ENCODE data around the gene HOXD10.

The HOXD10 gene

DNA sequence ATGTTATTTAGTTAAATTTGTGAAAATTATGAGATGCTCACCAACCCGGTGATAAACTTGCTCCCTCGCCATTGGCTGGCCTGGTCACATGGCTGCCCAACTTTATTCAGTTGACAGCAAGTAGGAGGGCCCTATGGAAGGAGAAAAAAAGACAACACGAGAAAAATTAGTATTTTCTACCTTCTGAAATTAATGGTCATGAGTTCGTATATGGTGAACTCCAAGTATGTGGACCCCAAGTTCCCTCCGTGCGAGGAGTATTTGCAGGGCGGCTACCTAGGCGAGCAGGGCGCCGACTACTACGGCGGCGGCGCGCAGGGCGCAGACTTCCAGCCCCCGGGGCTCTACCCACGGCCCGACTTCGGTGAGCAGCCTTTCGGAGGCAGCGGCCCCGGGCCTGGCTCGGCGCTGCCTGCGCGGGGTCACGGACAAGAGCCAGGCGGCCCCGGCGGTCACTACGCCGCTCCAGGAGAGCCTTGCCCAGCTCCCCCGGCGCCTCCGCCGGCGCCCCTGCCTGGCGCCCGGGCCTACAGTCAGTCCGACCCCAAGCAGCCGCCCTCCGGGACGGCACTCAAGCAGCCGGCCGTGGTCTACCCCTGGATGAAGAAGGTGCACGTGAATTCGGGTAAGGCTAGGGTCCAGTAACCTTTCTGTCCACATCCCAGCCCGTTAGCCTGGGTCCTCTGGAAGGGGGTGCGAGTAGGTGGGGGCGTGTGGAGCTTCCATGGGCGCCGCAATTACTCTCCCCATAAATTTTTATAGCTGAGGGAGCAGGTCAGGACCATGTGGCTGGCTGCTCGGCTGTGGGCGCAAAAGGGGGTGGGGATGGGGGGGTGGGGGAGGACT lies 35.1 kb downstream of the HOXD10 start, which contains the start of gene HOXD4:
HOXD4 (plus strand) TSS at position 109 of the 846 bp plus-strand sequence; CDS start at position 193, 84 bp downstream.
- DNase-seq (ENCODE audit: low read depth) = no peak
- TF ChIP-seq MYC (IDR thresholded peaks at IDR 0.05; ENCODE audit: low read depth, low read length) = no peak
- TF ChIP-seq, protein P1, sequence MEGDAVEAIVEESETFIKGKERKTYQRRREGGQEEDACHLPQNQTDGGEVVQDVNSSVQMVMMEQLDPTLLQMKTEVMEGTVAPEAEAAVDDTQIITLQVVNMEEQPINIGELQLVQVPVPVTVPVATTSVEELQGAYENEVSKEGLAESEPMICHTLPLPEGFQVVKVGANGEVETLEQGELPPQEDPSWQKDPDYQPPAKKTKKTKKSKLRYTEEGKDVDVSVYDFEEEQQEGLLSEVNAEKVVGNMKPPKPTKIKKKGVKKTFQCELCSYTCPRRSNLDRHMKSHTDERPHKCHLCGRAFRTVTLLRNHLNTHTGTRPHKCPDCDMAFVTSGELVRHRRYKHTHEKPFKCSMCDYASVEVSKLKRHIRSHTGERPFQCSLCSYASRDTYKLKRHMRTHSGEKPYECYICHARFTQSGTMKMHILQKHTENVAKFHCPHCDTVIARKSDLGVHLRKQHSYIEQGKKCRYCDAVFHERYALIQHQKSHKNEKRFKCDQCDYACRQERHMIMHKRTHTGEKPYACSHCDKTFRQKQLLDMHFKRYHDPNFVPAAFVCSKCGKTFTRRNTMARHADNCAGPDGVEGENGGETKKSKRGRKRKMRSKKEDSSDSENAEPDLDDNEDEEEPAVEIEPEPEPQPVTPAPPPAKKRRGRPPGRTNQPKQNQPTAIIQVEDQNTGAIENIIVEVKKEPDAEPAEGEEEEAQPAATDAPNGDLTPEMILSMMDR (IDR thresholded peaks at IDR 0.05; ENCODE audit: low read depth, low read length) = no peak
- H3K4me3 ChIP-seq (ENCODE audit: low read depth, low read length) = no peak within 1 kb of the TSS

DNA sequence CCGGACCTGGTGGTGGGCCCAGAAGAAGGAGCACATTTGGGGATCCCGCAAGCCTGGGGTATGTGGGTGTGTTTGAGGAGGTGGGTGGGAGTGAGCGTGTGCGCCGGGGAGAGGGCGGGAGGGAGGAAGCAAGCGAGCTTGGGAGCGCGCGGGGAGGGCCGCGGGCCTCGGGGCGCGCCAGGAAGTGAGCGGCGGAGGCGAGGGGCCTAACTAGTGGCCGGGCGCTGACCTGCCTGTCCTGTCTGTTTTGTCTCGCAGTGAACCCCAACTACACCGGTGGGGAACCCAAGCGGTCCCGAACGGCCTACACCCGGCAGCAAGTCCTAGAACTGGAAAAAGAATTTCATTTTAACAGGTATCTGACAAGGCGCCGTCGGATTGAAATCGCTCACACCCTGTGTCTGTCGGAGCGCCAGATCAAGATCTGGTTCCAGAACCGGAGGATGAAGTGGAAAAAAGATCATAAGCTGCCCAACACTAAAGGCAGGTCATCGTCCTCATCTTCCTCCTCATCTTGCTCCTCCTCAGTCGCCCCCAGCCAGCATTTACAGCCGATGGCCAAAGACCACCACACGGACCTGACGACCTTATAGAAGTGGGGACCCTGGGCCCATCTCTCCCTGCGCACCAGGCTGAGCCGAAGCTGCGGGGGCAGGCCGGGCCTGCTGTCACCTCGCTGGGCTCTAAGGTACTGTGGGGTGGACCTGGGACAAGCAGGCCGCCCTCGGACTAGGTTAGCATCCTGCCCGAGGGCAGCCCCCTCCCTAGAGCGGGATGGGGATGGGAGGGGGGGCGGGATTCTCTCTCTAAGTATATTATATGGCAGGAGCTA lies 36.0 kb downstream of the HOXD10 start:
- no peak for TF ChIP-seq POLR2A (IDR thresholded peaks at IDR 0.05; ENCODE audit: extremely low read depth, insufficient read length)
- TF ChIP-seq, protein P2, sequence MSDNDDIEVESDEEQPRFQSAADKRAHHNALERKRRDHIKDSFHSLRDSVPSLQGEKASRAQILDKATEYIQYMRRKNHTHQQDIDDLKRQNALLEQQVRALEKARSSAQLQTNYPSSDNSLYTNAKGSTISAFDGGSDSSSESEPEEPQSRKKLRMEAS (IDR thresholded peaks at IDR 0.05; ENCODE audit: low read depth, low read length) = no peak
- TF ChIP-seq, protein P1 (IDR thresholded peaks at IDR 0.05; ENCODE audit: low read depth, low read length) = no peak
- no peak for TF ChIP-seq MYC (IDR thresholded peaks at IDR 0.05; ENCODE audit: low read depth, low read length)
- H3K4me3 ChIP-seq (ENCODE audit: low read depth, low read length) = no peak overlapping the region
- DNase-seq (ENCODE audit: low read depth) = no peak

DNA sequence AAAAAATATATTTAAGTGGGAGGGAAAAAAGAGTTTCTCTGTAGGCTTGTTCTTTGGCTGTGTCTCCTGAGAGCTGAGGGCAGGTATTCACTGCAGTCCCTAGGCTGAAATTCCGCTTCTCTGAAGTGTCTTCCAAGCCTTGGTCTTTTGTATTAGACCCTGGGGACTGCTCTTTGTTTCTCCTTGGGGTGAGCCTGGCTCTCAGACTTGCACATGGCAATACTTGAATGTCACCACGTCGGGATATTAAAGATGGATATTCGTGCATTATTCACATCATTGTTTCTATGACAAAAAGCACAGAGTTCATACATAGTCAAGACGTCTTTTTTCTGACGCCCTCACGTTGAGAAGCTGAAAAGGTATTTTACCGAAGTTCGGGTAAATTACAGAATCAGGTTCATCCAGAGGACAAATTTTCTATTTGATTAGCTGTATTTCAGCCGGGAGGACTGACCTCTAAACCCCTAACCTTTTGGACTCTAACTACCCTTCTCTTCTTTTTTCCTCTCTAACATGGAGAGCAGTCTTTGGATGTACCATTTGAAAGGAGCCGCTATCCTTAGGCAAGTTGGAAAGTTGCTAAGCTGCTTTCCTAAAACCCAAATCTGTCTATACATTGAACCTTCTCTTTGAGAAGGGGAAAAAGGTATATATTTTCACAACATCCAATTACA lies 38.1 kb downstream of the HOXD10 start:
- TF ChIP-seq, protein P1 (IDR thresholded peaks at IDR 0.05; ENCODE audit: low read depth, low read length) = no peak
- TF ChIP-seq MYC (IDR thresholded peaks at IDR 0.05; ENCODE audit: low read depth, low read length) (no peak), POLR2A (IDR thresholded peaks at IDR 0.05; ENCODE audit: extremely low read depth, insufficient read length) (no peak)
- TF ChIP-seq, protein P2 (IDR thresholded peaks at IDR 0.05; ENCODE audit: low read depth, low read length) = no peak
- no peak for DNase-seq (ENCODE audit: low read depth)
- no peak overlapping the region for H3K4me3 ChIP-seq (ENCODE audit: low read depth, low read length)

DNA sequence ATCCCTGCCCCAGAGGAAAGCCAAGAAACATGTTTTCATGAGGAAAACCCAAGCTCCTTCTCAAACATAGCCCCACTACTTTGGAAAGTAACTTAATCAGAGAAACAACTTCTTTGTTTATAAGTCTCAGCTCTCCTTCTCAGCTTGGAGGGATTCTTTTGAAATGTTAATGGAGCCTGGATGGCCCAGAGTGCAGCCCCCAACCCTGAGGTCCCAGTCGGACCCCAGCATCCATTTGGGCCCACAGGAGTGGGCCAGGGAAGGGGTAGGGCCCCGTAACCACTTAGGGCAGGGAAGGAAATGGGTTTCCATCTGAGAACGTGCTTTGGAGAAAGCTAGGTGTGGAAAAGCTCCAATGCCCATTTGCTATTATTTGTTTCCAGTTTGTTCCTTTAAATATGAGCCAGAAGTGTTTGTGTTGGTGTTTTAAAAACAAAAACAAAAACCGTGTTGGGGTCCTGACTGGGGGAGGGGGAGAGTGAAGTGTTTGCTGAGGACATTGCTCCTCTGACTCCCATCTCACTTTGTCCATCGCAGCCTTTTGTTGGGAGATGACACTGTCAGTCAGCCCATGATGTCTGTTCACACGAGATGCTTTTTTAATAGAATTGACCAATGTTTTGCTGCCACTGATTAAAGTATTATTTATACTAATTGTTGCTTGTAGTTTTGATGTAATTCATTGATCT lies 38.9 kb downstream of the HOXD10 start:
- TF ChIP-seq, protein P1 (IDR thresholded peaks at IDR 0.05; ENCODE audit: low read depth, low read length) = no peak
- TF ChIP-seq, protein P2 (IDR thresholded peaks at IDR 0.05; ENCODE audit: low read depth, low read length) = no peak
- TF ChIP-seq POLR2A (IDR thresholded peaks at IDR 0.05; ENCODE audit: extremely low read depth, insufficient read length) (no peak), MYC (IDR thresholded peaks at IDR 0.05; ENCODE audit: low read depth, low read length) (no peak)
- DNase-seq (ENCODE audit: low read depth) = no peak
- H3K4me3 ChIP-seq (ENCODE audit: low read depth, low read length) = no peak overlapping the region

DNA sequence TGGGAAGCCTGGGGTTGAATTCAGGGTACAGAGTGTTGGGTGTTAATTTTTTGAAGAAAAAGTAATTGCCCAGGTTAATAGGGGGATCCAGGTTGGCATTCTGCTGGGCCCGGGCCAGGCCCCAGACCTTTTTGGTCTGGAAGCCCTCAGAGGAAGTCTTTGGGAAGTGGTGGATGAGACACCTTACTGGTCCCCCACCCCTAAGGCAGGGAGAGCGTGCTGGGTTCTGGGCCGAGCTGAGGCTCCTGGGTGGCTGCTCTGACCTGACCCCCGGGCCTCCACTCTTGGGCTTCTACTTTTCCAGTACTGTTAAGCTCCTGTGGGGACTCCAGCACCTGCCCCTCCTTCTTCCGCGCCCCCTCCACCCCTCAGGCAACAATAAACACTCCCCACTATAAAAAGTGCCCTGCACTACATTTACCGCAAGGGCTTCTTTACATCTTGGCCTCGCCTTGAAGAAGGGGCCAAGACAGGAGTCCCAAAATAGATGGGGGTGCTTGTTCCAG lies 39.8 kb downstream of the HOXD10 start:
- TF ChIP-seq, protein P1 (IDR thresholded peaks at IDR 0.05; ENCODE audit: low read depth, low read length) = no peak
- no peak for TF ChIP-seq POLR2A (IDR thresholded peaks at IDR 0.05; ENCODE audit: extremely low read depth, insufficient read length)
- TF ChIP-seq, protein P2 (IDR thresholded peaks at IDR 0.05; ENCODE audit: low read depth, low read length) = no peak
- TF ChIP-seq MYC (IDR thresholded peaks at IDR 0.05; ENCODE audit: low read depth, low read length) = no peak
- no peak overlapping the region for H3K4me3 ChIP-seq (ENCODE audit: low read depth, low read length)
- DNase-seq (ENCODE audit: low read depth) = no peak

Data from NB4 (cell line).